CD4-positive, alpha-beta T cell treated with Interleukin-17A for 4 hours (primary cell): ENCODE data around the gene C12orf76.

Experiments
- DNase-seq: peaks from one replicate; pipeline ENCODE4 v3.0.0-alpha.2; 2020; ENCODE audit warnings: mixed read lengths

Gene C12orf76

GRCh38 chr12:109994401-109995175 lies 53.7 kb downstream of the C12orf76 start:
- peak; percentile 17 for DNase-seq

GRCh38 chr12:109993091-109993490 lies 55.2 kb downstream of the C12orf76 start:
- DNase-seq = no peak

GRCh38 chr12:109991586-109991985 lies 56.7 kb downstream of the C12orf76 start:
- no peak for DNase-seq
